ENCODE results near the gene P3H2.

DNA sequence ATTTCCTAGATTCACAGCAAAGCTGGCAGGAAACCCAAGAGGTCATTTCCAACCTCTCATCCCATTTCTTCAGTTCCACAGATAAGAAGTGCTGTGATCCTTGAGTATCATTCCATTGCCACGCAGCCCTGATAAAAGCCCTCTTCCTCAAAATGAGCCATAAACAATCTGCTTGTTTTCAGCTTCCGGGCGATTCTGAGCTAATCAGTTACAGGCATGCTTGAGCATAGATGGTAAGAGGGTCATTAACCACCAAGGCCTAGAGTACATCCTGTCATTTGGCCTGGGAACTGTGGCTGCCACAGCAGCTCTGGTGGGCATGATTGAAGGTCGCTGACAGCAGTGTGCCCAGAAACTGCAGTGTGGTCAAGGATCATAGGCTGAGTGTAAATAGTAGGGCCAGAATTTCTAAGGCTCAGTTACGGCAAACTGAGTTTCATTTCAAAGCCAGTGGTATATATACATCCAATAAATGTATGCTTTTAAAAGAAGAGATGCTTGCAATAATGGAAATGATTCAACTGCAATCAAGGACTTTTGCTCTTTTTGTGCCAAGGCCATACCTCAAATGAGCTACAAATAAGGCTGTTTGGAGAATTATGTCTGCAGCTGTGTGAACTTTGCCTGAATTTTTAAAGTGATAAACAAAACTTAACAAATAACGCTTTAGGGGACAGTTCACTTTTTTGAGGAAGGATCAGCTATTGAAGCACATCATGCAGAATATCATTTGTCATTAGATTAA is 47.3 kb downstream of the P3H2 start:
- TF ChIP-seq, protein P1, sequence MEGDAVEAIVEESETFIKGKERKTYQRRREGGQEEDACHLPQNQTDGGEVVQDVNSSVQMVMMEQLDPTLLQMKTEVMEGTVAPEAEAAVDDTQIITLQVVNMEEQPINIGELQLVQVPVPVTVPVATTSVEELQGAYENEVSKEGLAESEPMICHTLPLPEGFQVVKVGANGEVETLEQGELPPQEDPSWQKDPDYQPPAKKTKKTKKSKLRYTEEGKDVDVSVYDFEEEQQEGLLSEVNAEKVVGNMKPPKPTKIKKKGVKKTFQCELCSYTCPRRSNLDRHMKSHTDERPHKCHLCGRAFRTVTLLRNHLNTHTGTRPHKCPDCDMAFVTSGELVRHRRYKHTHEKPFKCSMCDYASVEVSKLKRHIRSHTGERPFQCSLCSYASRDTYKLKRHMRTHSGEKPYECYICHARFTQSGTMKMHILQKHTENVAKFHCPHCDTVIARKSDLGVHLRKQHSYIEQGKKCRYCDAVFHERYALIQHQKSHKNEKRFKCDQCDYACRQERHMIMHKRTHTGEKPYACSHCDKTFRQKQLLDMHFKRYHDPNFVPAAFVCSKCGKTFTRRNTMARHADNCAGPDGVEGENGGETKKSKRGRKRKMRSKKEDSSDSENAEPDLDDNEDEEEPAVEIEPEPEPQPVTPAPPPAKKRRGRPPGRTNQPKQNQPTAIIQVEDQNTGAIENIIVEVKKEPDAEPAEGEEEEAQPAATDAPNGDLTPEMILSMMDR (IDR thresholded peaks at IDR 0.05 in 4 of 5, conservative IDR thresholded peaks at IDR 0.05 in 1 of 5): no peak
- no peak for TF ChIP-seq POLR2A (IDR thresholded peaks at IDR 0.05)

Data from gastrocnemius medialis (tissue), 4 donors.